Measurements from ENCODE around the gene CERK.

Gene CERK

GRCh38 chr22:46748908-46749675 lies 11.0 kb upstream of the CERK start:
- no peak for DNase-seq (ENCODE audit: low read depth, low spot score)
- Histone ChIP-seq H3K4me3 (no peak overlapping the region), H3K9me3 (ENCODE audit: low read depth, low read length) (no peaks in the 10 kb centered on the region), H3K36me3 (ENCODE audit: insufficient read depth, low read length) (no peaks in the 10 kb centered on the region), H3K9ac (ENCODE audit: insufficient read length) (no peak overlapping the region), H3K27ac (no peak overlapping the region)
- no peak for TF ChIP-seq FOXP2 (optimal IDR thresholded peaks at IDR 0.05; ENCODE audit: control extremely low read depth, extremely low read length, insufficient read depth)
- TF ChIP-seq EZH2 (IDR thresholded peaks at IDR 0.05): no peak
- TF ChIP-seq POLR2AphosphoS5 (IDR thresholded peaks at IDR 0.05; ENCODE audit: borderline replicate concordance, low read depth, low read length): no peak

- Histone ChIP-seq H3K27ac (no peak overlapping the region), H3K9ac (ENCODE audit: insufficient read length) (no peak overlapping the region), H3K36me3 (ENCODE audit: insufficient read depth, low read length) (no peaks in the 10 kb centered on the region), H3K4me3 (no peak overlapping the region), H3K9me3 (ENCODE audit: low read depth, low read length) (no peaks in the 10 kb centered on the region)
- no peak for TF ChIP-seq POLR2AphosphoS5 (IDR thresholded peaks at IDR 0.05; ENCODE audit: borderline replicate concordance, low read depth, low read length)
- TF ChIP-seq EZH2 (IDR thresholded peaks at IDR 0.05): no peak
- no peak for TF ChIP-seq FOXP2 (optimal IDR thresholded peaks at IDR 0.05; ENCODE audit: control extremely low read depth, extremely low read length, insufficient read depth)
- no peak for DNase-seq (ENCODE audit: low read depth, low spot score)
These were observed 10.3 kb upstream of the CERK start for GRCh38 chr22:46748206-46748907.

GRCh38 chr22:46747646-46748045 lies 9.6 kb upstream of the CERK start:
- H3K36me3 ChIP-seq (ENCODE audit: insufficient read depth, low read length): no peaks in the 10 kb centered on the region
- no peak overlapping the region for H3K4me3 ChIP-seq
- TF ChIP-seq POLR2AphosphoS5 (IDR thresholded peaks at IDR 0.05; ENCODE audit: borderline replicate concordance, low read depth, low read length) (no peak), FOXP2 (optimal IDR thresholded peaks at IDR 0.05; ENCODE audit: control extremely low read depth, extremely low read length, insufficient read depth) (no peak), EZH2 (IDR thresholded peaks at IDR 0.05) (no peak)
- H3K9me3 ChIP-seq (ENCODE audit: low read depth, low read length): no peaks in the 10 kb centered on the region
- no peak overlapping the region for H3K27ac ChIP-seq
- H3K9ac ChIP-seq (ENCODE audit: insufficient read length): no peak overlapping the region
- DNase-seq (ENCODE audit: low read depth, low spot score): no peak

- Histone ChIP-seq H3K9ac (ENCODE audit: insufficient read length) (no peak overlapping the region), H3K9me3 (ENCODE audit: low read depth, low read length) (no peaks in the 10 kb centered on the region), H3K27ac (no peak overlapping the region), H3K36me3 (ENCODE audit: insufficient read depth, low read length) (no peaks in the 10 kb centered on the region), H3K4me3 (no peak overlapping the region)
- no peak for DNase-seq (ENCODE audit: low read depth, low spot score)
- no peak for TF ChIP-seq POLR2AphosphoS5 (IDR thresholded peaks at IDR 0.05; ENCODE audit: borderline replicate concordance, low read depth, low read length)
- TF ChIP-seq FOXP2 (optimal IDR thresholded peaks at IDR 0.05; ENCODE audit: control extremely low read depth, extremely low read length, insufficient read depth): no peak
These were observed 8.6 kb upstream of the CERK start for GRCh38 chr22:46746620-46747019.

GRCh38 chr22:46746192-46746591 lies 8.1 kb upstream of the CERK start:
- Histone ChIP-seq H3K9ac (ENCODE audit: insufficient read length) (no peak overlapping the region), H3K4me3 (no peak overlapping the region), H3K9me3 (ENCODE audit: low read depth, low read length) (no peaks in the 10 kb centered on the region), H3K27ac (no peak overlapping the region), H3K36me3 (ENCODE audit: insufficient read depth, low read length) (no peaks in the 10 kb centered on the region)
- TF ChIP-seq POLR2AphosphoS5 (IDR thresholded peaks at IDR 0.05; ENCODE audit: borderline replicate concordance, low read depth, low read length) (no peak), EZH2 (IDR thresholded peaks at IDR 0.05) (no peak), FOXP2 (optimal IDR thresholded peaks at IDR 0.05; ENCODE audit: control extremely low read depth, extremely low read length, insufficient read depth) (no peak)
- no peak for DNase-seq (ENCODE audit: low read depth, low spot score)

GRCh38 chr22:46744581-46744980 lies 6.5 kb upstream of the CERK start:
- DNase-seq (ENCODE audit: low read depth, low spot score): no peak
- TF ChIP-seq POLR2AphosphoS5 (IDR thresholded peaks at IDR 0.05; ENCODE audit: borderline replicate concordance, low read depth, low read length): no peak
- no peak for TF ChIP-seq EZH2 (IDR thresholded peaks at IDR 0.05)
- TF ChIP-seq FOXP2 (optimal IDR thresholded peaks at IDR 0.05; ENCODE audit: control extremely low read depth, extremely low read length, insufficient read depth): no peak
- H3K9me3 ChIP-seq (ENCODE audit: low read depth, low read length): no peaks in the 10 kb centered on the region
- no peak overlapping the region for H3K27ac ChIP-seq
- no peak overlapping the region for H3K9ac ChIP-seq (ENCODE audit: insufficient read length)
- H3K4me3 ChIP-seq: no peak overlapping the region
- H3K36me3 ChIP-seq (ENCODE audit: insufficient read depth, low read length): no peaks in the 10 kb centered on the region

- no peak overlapping the region for H3K4me3 ChIP-seq
- TF ChIP-seq EZH2 (IDR thresholded peaks at IDR 0.05) (no peak), FOXP2 (optimal IDR thresholded peaks at IDR 0.05; ENCODE audit: control extremely low read depth, extremely low read length, insufficient read depth) (no peak), POLR2AphosphoS5 (IDR thresholded peaks at IDR 0.05; ENCODE audit: borderline replicate concordance, low read depth, low read length) (no peak)
- DNase-seq (ENCODE audit: low read depth, low spot score): no peak
- no peak overlapping the region for H3K27ac ChIP-seq
- no peak overlapping the region for H3K9ac ChIP-seq (ENCODE audit: insufficient read length)
- no peaks in the 10 kb centered on the region for H3K9me3 ChIP-seq (ENCODE audit: low read depth, low read length)
- H3K36me3 ChIP-seq (ENCODE audit: insufficient read depth, low read length): no peaks in the 10 kb centered on the region
These were observed 4.6 kb upstream of the CERK start for GRCh38 chr22:46742576-46743221.

GRCh38 chr22:46741974-46742519 lies 4.0 kb upstream of the CERK start:
- no peaks in the 10 kb centered on the region for H3K36me3 ChIP-seq (ENCODE audit: insufficient read depth, low read length)
- TF ChIP-seq EZH2 (IDR thresholded peaks at IDR 0.05) (no peak), POLR2AphosphoS5 (IDR thresholded peaks at IDR 0.05; ENCODE audit: borderline replicate concordance, low read depth, low read length) (no peak), FOXP2 (optimal IDR thresholded peaks at IDR 0.05; ENCODE audit: control extremely low read depth, extremely low read length, insufficient read depth) (no peak)
- no peaks in the 10 kb centered on the region for H3K9me3 ChIP-seq (ENCODE audit: low read depth, low read length)
- H3K9ac ChIP-seq (ENCODE audit: insufficient read length): no peak overlapping the region
- no peak overlapping the region for H3K27ac ChIP-seq
- DNase-seq (ENCODE audit: low read depth, low spot score): no peak
- no peak overlapping the region for H3K4me3 ChIP-seq

Data from SK-N-MC (cell line).